Activated naive CD8-positive, alpha-beta T cell treated with anti-CD3 and anti-CD28 coated beads, Interleukin-2, amount 50 U/mL, for 24 hours (primary cell): Measurements from ENCODE around the gene ACIN1.
A peak's percentile ranks its signal among the peaks of the same experiment; 100 is the strongest.
"Not testable (repeated sequence)": the region's sequence is repeated elsewhere in the genome, so short reads cannot be mapped to it uniquely, and the experiment has no call there.

Experiments
- ATAC-seq: fragments of 150-1000 bp; cut with Tn5 transposase; one replicate; pipeline ENCODE4 v1.10.0; 2021
- DNase-seq: peaks from one replicate; pipeline ENCODE4 v3.0.0; 2021
- H3K27ac Mint-ChIP-seq: one replicate; pipeline ENCODE4 v1.8.0; 2021; ENCODE audit warnings: mild to moderate bottlenecking, mixed read lengths
- H3K27me3 Mint-ChIP-seq: one replicate; pipeline ENCODE4 v1.8.0; 2021; ENCODE audit warnings: mixed read lengths
- H3K36me3 Mint-ChIP-seq: one replicate; pipeline ENCODE4 v1.8.0; 2021; ENCODE audit warnings: low read depth, mixed read lengths
- H3K4me1 Mint-ChIP-seq: one replicate; pipeline ENCODE4 v1.8.0; 2021; ENCODE audit warnings: mixed read lengths
- H3K4me3 Mint-ChIP-seq: one replicate; pipeline ENCODE4 v1.8.0; 2021; ENCODE audit warnings: mild to moderate bottlenecking, moderate library complexity, mixed read lengths
- H3K9me3 Mint-ChIP-seq: one replicate; pipeline ENCODE4 v1.8.0; 2021; ENCODE audit warnings: mixed read lengths

The ACIN1 gene

DNA sequence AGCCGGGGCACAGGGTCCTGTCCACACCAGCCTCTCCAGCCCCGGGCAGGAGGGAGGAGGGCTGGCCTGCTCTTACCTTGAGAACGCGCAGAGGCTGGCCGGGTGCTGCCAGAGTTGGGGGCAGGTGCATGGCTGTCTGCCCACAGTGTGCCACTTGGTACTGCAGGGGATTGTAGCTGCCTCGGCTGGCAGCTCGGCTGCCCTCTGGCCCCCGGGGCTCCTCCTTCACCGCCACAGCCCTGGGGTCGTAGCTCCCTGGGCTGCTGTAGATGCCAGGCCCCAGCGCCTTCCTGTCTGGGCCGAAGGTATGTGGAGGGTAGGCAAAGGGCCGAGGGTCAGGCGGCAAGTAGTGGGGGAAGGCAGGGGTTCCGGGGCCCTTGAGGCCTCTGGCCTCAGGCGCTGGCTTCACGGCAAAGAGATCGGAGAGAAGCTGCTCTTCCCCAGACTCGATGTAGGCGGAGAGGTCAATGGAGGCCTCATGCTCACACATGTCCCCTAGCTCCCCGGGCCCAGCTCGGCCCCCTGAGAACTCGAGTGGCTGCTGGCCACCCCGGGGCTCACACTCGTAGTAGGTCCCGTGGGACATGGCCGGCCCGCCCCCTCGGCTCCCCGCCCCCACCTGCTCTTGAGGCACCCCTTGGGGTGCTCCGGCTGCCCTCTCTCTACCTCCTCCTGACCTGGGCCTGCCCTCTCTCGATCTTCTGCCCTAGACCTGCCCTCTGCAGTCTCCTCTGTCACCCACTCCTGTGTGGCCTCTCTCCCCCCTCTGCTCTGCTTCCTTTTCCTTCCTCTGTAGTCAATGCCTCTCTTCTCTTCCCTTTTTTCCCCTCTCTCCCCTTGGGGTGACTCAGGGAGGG, 23.8 kb upstream of the ACIN1 start, which contains the start of gene CEBPE:
TSS of gene CEBPE (minus strand) at position 750 of the 857 bp plus-strand sequence. CDS start at position 586, 164 bp downstream.
- H3K27ac Mint-ChIP-seq = peak within 1 kb of the TSS; percentile 70
- peaks cover 6% of the 10 kb centered on the region for H3K27me3 Mint-ChIP-seq
- no peaks in the 10 kb centered on the region for H3K36me3 Mint-ChIP-seq
- peak within 1 kb of the TSS; percentile 47 for H3K4me3 Mint-ChIP-seq
- no peaks in the 10 kb centered on the region for H3K9me3 Mint-ChIP-seq
- DNase-seq (no peak), ATAC-seq (no peak)
- H3K4me1 Mint-ChIP-seq = peaks cover 35% of the 10 kb centered on the region

GRCh38 chr14:23117371-23118020, 22.6 kb upstream of the ACIN1 start:
- DNase-seq (no peak), ATAC-seq (no peak)
- no peaks in the 10 kb centered on the region for H3K9me3 Mint-ChIP-seq
- peaks cover 35% of the 10 kb centered on the region for H3K4me1 Mint-ChIP-seq
- H3K27me3 Mint-ChIP-seq = peaks cover 6% of the 10 kb centered on the region
- no peak overlapping the region for H3K27ac Mint-ChIP-seq
- no peak overlapping the region for H3K4me3 Mint-ChIP-seq
- no peaks in the 10 kb centered on the region for H3K36me3 Mint-ChIP-seq

- no peak overlapping the region for H3K27ac Mint-ChIP-seq
Observed at GRCh38 chr14:23115918-23116317, 21.0 kb upstream of the ACIN1 start.

GRCh38 chr14:23115039-23115731, 20.2 kb upstream of the ACIN1 start:
- H3K27me3 Mint-ChIP-seq = peaks cover 6% of the 10 kb centered on the region
- H3K9me3 Mint-ChIP-seq = no peaks in the 10 kb centered on the region
- no peak overlapping the region for H3K4me3 Mint-ChIP-seq
- DNase-seq (no peak), ATAC-seq (no peak)
- H3K27ac Mint-ChIP-seq = no peak overlapping the region
- H3K4me1 Mint-ChIP-seq = peaks cover 21% of the 10 kb centered on the region
- H3K36me3 Mint-ChIP-seq = no peaks in the 10 kb centered on the region

More at GRCh38 chr14:23115918-23116317, 21.0 kb upstream of the ACIN1 start:
- Mint-ChIP-seq H3K9me3 (no peaks in the 10 kb centered on the region), H3K27me3 (peaks cover 6% of the 10 kb centered on the region), H3K36me3 (no peaks in the 10 kb centered on the region), H3K4me1 (peaks cover 28% of the 10 kb centered on the region), H3K4me3 (no peak overlapping the region)
- ATAC-seq (no peak), DNase-seq (no peak)

GRCh38 chr14:23114669-23115038, 19.7 kb upstream of the ACIN1 start:
- Mint-ChIP-seq H3K4me3 (no peak overlapping the region), H3K4me1 (peaks cover 17% of the 10 kb centered on the region), H3K27ac (peak overlapping the region; percentile 47), H3K36me3 (no peaks in the 10 kb centered on the region), H3K27me3 (peaks cover 6% of the 10 kb centered on the region), H3K9me3 (no peaks in the 10 kb centered on the region)
- no peak for ATAC-seq
- no peak for DNase-seq

GRCh38 chr14:23114120-23114458, 19.2 kb upstream of the ACIN1 start:
- Mint-ChIP-seq H3K4me1 (peaks cover 11% of the 10 kb centered on the region), H3K27me3 (peaks cover 6% of the 10 kb centered on the region), H3K27ac (peak overlapping the region; percentile 47), H3K9me3 (no peaks in the 10 kb centered on the region), H3K4me3 (no peak overlapping the region), H3K36me3 (no peaks in the 10 kb centered on the region)
- ATAC-seq (no peak), DNase-seq (no peak)

DNA sequence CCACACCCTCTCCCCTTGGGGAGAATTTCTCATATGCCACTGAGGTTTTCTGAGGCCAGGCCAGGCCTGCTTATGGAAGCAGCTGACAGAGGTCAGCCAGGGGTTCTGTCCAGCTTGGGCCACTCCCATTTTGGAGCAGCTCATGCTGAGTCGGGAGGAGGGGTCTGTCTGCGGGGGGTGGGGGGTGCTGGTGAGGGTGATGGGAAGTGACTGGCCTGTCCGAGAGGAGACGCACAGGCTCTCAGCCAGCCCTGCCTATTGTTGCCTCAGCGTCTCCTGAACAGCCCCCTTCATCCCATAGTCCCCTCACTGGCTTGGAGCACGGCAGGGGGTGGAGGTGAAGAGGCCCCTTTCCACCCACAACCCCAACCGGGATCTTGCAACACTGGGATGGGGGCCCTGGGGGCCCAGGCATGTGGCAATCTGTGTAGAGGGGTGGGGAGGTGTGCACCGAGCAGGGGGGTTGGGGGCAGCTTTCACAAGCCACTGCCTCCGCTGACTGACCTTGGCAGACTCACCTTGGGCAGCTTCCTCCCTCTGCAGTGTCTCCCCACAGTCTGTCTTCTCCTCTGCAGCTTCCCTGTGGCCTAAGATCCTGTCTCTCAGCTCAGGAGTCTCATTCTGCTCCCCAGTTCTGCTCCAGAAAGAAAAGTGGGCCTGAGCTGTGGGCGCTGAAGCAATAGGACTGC, 18.6 kb upstream of the ACIN1 start:
- Mint-ChIP-seq H3K27me3 (peaks cover 6% of the 10 kb centered on the region), H3K4me1 (peaks cover 8% of the 10 kb centered on the region), H3K9me3 (no peaks in the 10 kb centered on the region), H3K27ac (no peak overlapping the region), H3K4me3 (no peak overlapping the region), H3K36me3 (no peaks in the 10 kb centered on the region)
- DNase-seq = no peak
- ATAC-seq = no peak

DNA sequence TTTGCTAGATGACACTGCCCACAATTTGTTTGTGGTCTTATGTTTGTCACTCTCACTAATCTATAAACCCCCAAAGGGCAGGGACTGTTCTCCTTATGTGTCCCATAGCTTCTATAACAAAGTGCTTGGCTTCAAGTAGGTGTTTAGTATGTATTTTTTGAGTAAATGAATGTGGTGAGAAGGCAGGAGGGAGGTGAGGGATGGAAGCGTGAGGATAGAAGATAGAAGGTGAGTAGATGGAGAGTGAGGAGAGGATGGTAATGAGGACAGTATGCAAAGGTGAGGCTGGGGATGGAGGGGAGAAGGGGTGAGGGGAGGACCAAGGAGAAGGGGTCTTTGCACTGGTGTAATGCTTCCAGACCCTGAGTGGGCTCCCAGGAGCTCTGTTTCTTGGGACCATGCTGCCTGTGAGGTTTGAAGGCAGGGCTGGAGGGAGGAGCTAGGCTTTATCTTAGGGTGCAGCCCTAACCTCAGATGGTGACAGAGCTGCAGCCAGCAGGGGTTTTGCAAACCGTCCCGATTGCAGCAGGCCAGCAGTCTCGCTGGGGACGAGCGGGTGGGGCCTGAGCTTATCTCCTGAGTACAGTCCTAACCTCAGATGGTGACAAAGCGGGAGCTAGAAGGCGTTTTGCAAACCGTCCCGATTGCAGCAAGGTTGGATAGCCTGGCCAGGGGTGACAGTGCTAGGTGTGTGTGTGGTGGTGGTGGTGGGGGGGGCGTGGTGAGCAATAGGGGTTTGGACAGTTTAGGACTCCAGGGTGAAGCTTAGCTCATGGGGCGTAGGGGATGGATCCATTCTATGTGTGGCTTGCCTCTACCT, 17.6 kb upstream of the ACIN1 start:
- H3K27ac Mint-ChIP-seq = no peak overlapping the region

DNA sequence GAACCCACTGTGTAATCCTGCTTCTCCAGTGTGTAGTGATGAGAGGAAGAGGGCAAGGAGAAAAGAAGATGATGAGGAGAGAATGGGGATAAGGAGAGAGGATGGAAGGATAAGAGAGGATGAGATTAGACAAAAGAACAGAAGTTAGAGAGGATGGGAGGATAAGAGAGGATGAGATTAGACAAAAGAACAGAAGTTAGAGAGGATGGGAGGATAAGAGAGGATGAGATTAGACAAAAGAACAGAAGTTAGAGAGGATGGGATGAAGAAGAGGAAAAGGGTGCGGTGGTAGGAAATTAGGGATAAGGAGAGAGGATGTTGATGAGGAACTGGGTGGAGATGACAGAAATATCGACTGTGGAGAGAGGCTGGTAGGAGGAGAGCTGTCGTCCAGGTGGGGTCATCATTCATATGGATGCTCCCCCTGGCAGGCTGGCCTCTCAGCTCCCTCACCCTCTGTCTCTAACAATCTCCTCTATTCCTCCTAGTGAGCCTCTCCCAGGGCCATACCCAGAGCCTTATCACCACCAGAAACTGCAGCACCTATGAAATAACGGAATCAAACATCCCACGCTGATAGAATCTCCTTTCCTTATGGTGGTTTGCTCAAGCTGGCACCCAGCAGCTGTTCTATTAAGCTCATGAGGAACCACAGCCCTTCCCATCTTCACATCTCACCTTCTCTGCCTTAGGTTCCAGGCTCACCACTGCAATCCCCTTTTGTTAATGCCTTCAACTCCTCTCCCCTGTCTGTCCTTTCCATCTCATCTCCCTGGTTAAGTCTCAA, 15.8 kb upstream of the ACIN1 start:
- H3K36me3 Mint-ChIP-seq = no peaks in the 10 kb centered on the region
- H3K4me3 Mint-ChIP-seq = no peak overlapping the region
- H3K9me3 Mint-ChIP-seq = no peaks in the 10 kb centered on the region
- ATAC-seq (no peak), DNase-seq (no peak)
- no peak overlapping the region for H3K27ac Mint-ChIP-seq
- peaks cover 3% of the 10 kb centered on the region for H3K4me1 Mint-ChIP-seq
- H3K27me3 Mint-ChIP-seq = peaks cover 6% of the 10 kb centered on the region

More for the DNA sequence above, 17.6 kb upstream of the ACIN1 start:
- no peak overlapping the region for H3K4me3 Mint-ChIP-seq
- no peak for ATAC-seq
- DNase-seq = no peak
- peaks cover 6% of the 10 kb centered on the region for H3K27me3 Mint-ChIP-seq
- no peaks in the 10 kb centered on the region for H3K36me3 Mint-ChIP-seq
- H3K9me3 Mint-ChIP-seq = no peaks in the 10 kb centered on the region
- peaks cover 3% of the 10 kb centered on the region for H3K4me1 Mint-ChIP-seq

DNA sequence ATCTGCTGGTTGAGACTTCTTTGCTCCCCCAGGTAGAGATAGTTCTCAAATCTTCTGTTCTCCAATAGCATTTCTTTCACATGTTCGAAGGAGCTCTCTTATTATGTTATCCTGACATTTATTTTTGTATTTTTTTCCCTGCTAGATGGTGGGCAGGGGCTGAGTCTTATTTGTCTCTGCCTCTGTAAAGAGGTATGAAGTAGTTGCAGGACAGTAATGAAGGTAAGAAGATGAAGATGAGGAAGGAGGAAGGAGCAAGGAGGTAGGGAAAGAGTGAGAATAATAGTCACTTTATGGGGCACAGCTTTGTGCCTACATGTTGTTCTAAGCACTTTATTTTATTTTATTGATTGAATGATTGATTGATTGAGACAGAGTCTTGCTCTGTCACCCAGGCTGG, 14.8 kb upstream of the ACIN1 start:
- no peak overlapping the region for H3K4me3 Mint-ChIP-seq
- no peak overlapping the region for H3K27ac Mint-ChIP-seq
- DNase-seq (no peak), ATAC-seq (no peak)
- no peaks in the 10 kb centered on the region for H3K36me3 Mint-ChIP-seq
- no peaks in the 10 kb centered on the region for H3K4me1 Mint-ChIP-seq
- H3K9me3 Mint-ChIP-seq = no peaks in the 10 kb centered on the region
- peaks cover 2% of the 10 kb centered on the region for H3K27me3 Mint-ChIP-seq

- H3K4me1 Mint-ChIP-seq, H3K27me3 Mint-ChIP-seq, ATAC-seq, DNase-seq, H3K27ac Mint-ChIP-seq, H3K9me3 Mint-ChIP-seq, H3K36me3 Mint-ChIP-seq, H3K4me3 Mint-ChIP-seq: not testable (repeated sequence)
Observed at GRCh38 chr14:23108169-23108568, 13.2 kb upstream of the ACIN1 start.

- DNase-seq, H3K27me3 Mint-ChIP-seq, H3K4me3 Mint-ChIP-seq, H3K27ac Mint-ChIP-seq, ATAC-seq, H3K9me3 Mint-ChIP-seq, H3K36me3 Mint-ChIP-seq, H3K4me1 Mint-ChIP-seq: not testable (repeated sequence)
Observed at GRCh38 chr14:23107620-23108019, 12.7 kb upstream of the ACIN1 start.

- H3K4me1 Mint-ChIP-seq = no peaks in the 10 kb centered on the region
- ATAC-seq (no peak), DNase-seq (no peak)
- H3K27me3 Mint-ChIP-seq = no peaks in the 10 kb centered on the region
- no peaks in the 10 kb centered on the region for H3K9me3 Mint-ChIP-seq
- no peaks in the 10 kb centered on the region for H3K36me3 Mint-ChIP-seq
- no peak overlapping the region for H3K27ac Mint-ChIP-seq
- no peak overlapping the region for H3K4me3 Mint-ChIP-seq
Observed at GRCh38 chr14:23106747-23107045, 11.8 kb upstream of the ACIN1 start.
